OCI-LY1 (cell line): Measurements from ENCODE around the gene RGMA.

ENCODE experiments used
- EZH2 ChIP-seq: fragments of 200-600 bp; sonication (generic), shearing (Covaris generic); IDR thresholded peaks from 2 replicates; pipeline ENCODE4 v1.8.0; 2017; ENCODE audit warnings: borderline replicate concordance, mixed run types, mild to moderate bottlenecking, antibody characterized with exemption, low read length, moderate library complexity, mixed read lengths
- TF ChIP-seq, protein P1 (sequence below): fragments of 200-600 bp; sonication (generic), shearing (Covaris generic); IDR thresholded peaks from 2 replicates; pipeline ENCODE4 v1.5.1; 2017; ENCODE audit warnings: mild to moderate bottlenecking, antibody characterized with exemption, low read length, moderate library complexity, mixed read lengths

DNA sequence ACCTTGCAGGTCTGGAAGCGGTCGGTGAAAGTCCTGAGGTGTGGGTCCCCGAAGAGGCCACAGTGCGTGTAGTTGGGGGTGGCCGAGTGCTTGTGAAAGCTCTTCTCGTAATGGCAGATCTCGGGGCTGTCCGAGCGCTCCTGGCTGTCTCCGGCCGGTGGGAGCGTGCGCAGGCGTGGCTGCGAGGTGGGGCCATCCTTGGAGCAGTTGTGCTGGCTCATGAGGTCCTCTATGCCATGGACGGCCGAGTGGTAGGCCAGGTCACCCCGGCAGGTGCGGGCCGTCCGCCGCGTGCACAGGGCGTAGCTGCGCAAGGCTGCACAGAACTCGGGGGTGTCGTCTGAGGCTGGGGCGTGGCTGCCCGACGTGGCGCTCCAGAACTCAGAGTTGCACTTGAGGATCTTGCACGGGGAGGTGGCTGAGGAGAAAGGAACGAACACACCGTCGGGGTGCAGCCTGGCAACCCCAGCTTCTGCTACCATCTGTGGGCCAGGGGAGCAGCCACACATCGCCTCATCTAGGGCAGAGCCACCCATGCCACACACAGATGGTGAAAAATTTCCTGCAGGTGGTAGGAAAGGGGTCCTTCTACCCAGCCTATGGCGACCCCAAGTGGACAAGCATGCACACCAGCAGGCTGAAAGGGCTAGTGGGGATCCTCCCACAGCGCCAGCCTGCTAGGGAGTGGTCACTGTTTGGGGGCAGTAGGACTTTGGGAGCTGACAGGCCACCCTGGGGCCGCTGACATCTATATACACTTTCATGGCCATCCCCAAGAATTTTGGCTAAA is 36.7 kb downstream of the RGMA start:
- TF ChIP-seq, protein P1, sequence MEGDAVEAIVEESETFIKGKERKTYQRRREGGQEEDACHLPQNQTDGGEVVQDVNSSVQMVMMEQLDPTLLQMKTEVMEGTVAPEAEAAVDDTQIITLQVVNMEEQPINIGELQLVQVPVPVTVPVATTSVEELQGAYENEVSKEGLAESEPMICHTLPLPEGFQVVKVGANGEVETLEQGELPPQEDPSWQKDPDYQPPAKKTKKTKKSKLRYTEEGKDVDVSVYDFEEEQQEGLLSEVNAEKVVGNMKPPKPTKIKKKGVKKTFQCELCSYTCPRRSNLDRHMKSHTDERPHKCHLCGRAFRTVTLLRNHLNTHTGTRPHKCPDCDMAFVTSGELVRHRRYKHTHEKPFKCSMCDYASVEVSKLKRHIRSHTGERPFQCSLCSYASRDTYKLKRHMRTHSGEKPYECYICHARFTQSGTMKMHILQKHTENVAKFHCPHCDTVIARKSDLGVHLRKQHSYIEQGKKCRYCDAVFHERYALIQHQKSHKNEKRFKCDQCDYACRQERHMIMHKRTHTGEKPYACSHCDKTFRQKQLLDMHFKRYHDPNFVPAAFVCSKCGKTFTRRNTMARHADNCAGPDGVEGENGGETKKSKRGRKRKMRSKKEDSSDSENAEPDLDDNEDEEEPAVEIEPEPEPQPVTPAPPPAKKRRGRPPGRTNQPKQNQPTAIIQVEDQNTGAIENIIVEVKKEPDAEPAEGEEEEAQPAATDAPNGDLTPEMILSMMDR: peak; percentile 48
- no peak for TF ChIP-seq EZH2
